ENCODE data around the gene RPS6KA5. TPM values are rescaled to one million over a fixed set of nuclear protein-coding genes. Genes with fewer than 3 reads are reported as not detected.
"Not testable (repeated sequence)": the region's sequence is repeated elsewhere in the genome, so short reads cannot be mapped to it uniquely, and the experiment has no call there.

RPS6KA5 gene
- total and polyA plus RNA-seq, 7 experiments from 2014 or later, result 17.7 to 43.5 (median 34.1) TPM

- no peak for DNase-seq
- peaks cover 0 to 2% (median 0%) of the 10 kb centered on the region in 11 donors for H3K9me3 Mint-ChIP-seq
- ChIA-PET CTCF (no interaction called here), POLR2A (no interaction called here)
- intact Hi-C loops (cut with micrococcal nuclease), result no loop called here
- Histone ChIP-seq H3K4me3 (ENCODE audit: low read length) (no peak overlapping the region), H3K9me3 (ENCODE audit: control insufficient read depth in 2 of 3, low read length in 3 of 3) (no peaks in the 10 kb centered on the region), H3K27me3 (ENCODE audit: control insufficient read depth in 2 of 2, insufficient read depth in 2 of 2, low read length in 2 of 2) (no peaks in the 10 kb centered on the region), H3K36me3 (ENCODE audit: control insufficient read depth in 2 of 3, insufficient read depth in 3 of 3, low read length in 3 of 3) (no peaks in the 10 kb centered on the region), H3K4me1 (ENCODE audit: control insufficient read depth in 2 of 2, insufficient read depth in 2 of 2, low read length in 2 of 2) (peaks cover 4 to 9% of the 10 kb centered on the region in 2 donors), H3K27ac (ENCODE audit: low read depth, low read length) (no peak overlapping the region)
- H3K4me3 Mint-ChIP-seq, result no peak overlapping the region
- H3K4me1 Mint-ChIP-seq, result peaks cover 8 to 34% (median 16%) of the 10 kb centered on the region in 7 donors
- peaks cover 0 to 22% (median 0%) of the 10 kb centered on the region in 5 donors for H3K27me3 Mint-ChIP-seq
- peak overlapping the region in 1 of 9 donors; percentile 6 for H3K27ac Mint-ChIP-seq
- H3K36me3 Mint-ChIP-seq, result peaks cover 0 to 7% (median 0%) of the 10 kb centered on the region in 5 donors
- no peak for ATAC-seq
Measured at GRCh38 chr14:90839024-90839888, 221.2 kb downstream of the RPS6KA5 start.

GRCh38 chr14:90838531-90838930, 221.9 kb downstream of the RPS6KA5 start:
- POLR2A ChIA-PET; H3K27me3 ChIP-seq (ENCODE audit: control insufficient read depth in 2 of 2, insufficient read depth in 2 of 2, low read length in 2 of 2); H3K4me1 ChIP-seq (ENCODE audit: control insufficient read depth in 2 of 2, insufficient read depth in 2 of 2, low read length in 2 of 2); H3K4me3 Mint-ChIP-seq; H3K27ac Mint-ChIP-seq; DNase-seq; H3K9me3 ChIP-seq (ENCODE audit: control insufficient read depth in 2 of 3, low read length in 3 of 3); CTCF ChIA-PET; H3K36me3 ChIP-seq (ENCODE audit: control insufficient read depth in 2 of 3, insufficient read depth in 3 of 3, low read length in 3 of 3); intact Hi-C loops (cut with micrococcal nuclease); H3K36me3 Mint-ChIP-seq; H3K4me3 ChIP-seq (ENCODE audit: low read length); ATAC-seq; H3K27ac ChIP-seq (ENCODE audit: low read depth, low read length); H3K9me3 Mint-ChIP-seq: not testable (repeated sequence)
- peaks cover 8 to 34% (median 16%) of the 10 kb centered on the region in 7 donors for H3K4me1 Mint-ChIP-seq
- H3K27me3 Mint-ChIP-seq, result peaks cover 0 to 22% (median 0%) of the 10 kb centered on the region in 5 donors

GRCh38 chr14:90837355-90837754, 223.1 kb downstream of the RPS6KA5 start:
- H3K27me3 Mint-ChIP-seq, result peaks cover 0 to 26% (median 0%) of the 10 kb centered on the region in 5 donors
- Histone ChIP-seq H3K4me3 (ENCODE audit: low read length) (no peak overlapping the region), H3K27me3 (ENCODE audit: control insufficient read depth in 2 of 2, insufficient read depth in 2 of 2, low read length in 2 of 2) (no peaks in the 10 kb centered on the region), H3K36me3 (ENCODE audit: control insufficient read depth in 2 of 3, insufficient read depth in 3 of 3, low read length in 3 of 3) (no peaks in the 10 kb centered on the region), H3K9me3 (ENCODE audit: control insufficient read depth in 2 of 3, low read length in 3 of 3) (no peaks in the 10 kb centered on the region), H3K4me1 (ENCODE audit: control insufficient read depth in 2 of 2, insufficient read depth in 2 of 2, low read length in 2 of 2) (peaks cover 4 to 9% of the 10 kb centered on the region in 2 donors), H3K27ac (ENCODE audit: low read depth, low read length) (no peak overlapping the region)
- intact Hi-C loops (cut with micrococcal nuclease), result no loop called here
- H3K4me1 Mint-ChIP-seq, result peaks cover 8 to 28% (median 13%) of the 10 kb centered on the region in 7 donors
- no peak overlapping the region for H3K27ac Mint-ChIP-seq
- H3K9me3 Mint-ChIP-seq, result peaks cover 0 to 3% (median 0%) of the 10 kb centered on the region in 11 donors
- H3K36me3 Mint-ChIP-seq, result peaks cover 0 to 7% (median 0%) of the 10 kb centered on the region in 5 donors
- DNase-seq (peak in 1 of 9 donors; percentile 8), ATAC-seq (no peak)
- H3K4me3 Mint-ChIP-seq, result no peak overlapping the region
- ChIA-PET CTCF (no interaction called here), POLR2A (no interaction called here)

GRCh38 chr14:90836692-90837063, 223.8 kb downstream of the RPS6KA5 start:
- DNase-seq (no peak), ATAC-seq (no peak)
- Histone ChIP-seq H3K27me3 (ENCODE audit: control insufficient read depth in 2 of 2, insufficient read depth in 2 of 2, low read length in 2 of 2) (no peaks in the 10 kb centered on the region), H3K27ac (ENCODE audit: low read depth, low read length) (no peak overlapping the region), H3K4me1 (ENCODE audit: control insufficient read depth in 2 of 2, insufficient read depth in 2 of 2, low read length in 2 of 2) (peaks cover 4 to 9% of the 10 kb centered on the region in 2 donors), H3K4me3 (ENCODE audit: low read length) (no peak overlapping the region), H3K9me3 (ENCODE audit: control insufficient read depth in 2 of 3, low read length in 3 of 3) (no peaks in the 10 kb centered on the region), H3K36me3 (ENCODE audit: control insufficient read depth in 2 of 3, insufficient read depth in 3 of 3, low read length in 3 of 3) (no peaks in the 10 kb centered on the region)
- Mint-ChIP-seq H3K27me3 (peaks cover 0 to 29% (median 0%) of the 10 kb centered on the region in 5 donors), H3K36me3 (peaks cover 0 to 7% (median 0%) of the 10 kb centered on the region in 5 donors), H3K9me3 (peaks cover 0 to 5% (median 0%) of the 10 kb centered on the region in 11 donors), H3K4me1 (peaks cover 8 to 28% (median 15%) of the 10 kb centered on the region in 7 donors), H3K4me3 (peak overlapping the region in 2 of 10 donors; percentile 40 to 48), H3K27ac (peak overlapping the region in 1 of 9 donors; percentile 78)
- POLR2A ChIA-PET, result no interaction called here
- CTCF ChIA-PET, result no interaction called here
- intact Hi-C loops (cut with micrococcal nuclease), result no loop called here

GRCh38 chr14:90831821-90832220, 228.6 kb downstream of the RPS6KA5 start:
- DNase-seq, result no peak
- peaks cover 0 to 4% (median 0%) of the 10 kb centered on the region in 11 donors for H3K9me3 Mint-ChIP-seq
- H3K36me3 Mint-ChIP-seq, result peaks cover 0 to 5% (median 0%) of the 10 kb centered on the region in 5 donors
- Histone ChIP-seq H3K27ac (ENCODE audit: low read depth, low read length) (no peak overlapping the region), H3K9me3 (ENCODE audit: control insufficient read depth in 2 of 3, low read length in 3 of 3) (no peaks in the 10 kb centered on the region), H3K27me3 (ENCODE audit: control insufficient read depth in 2 of 2, insufficient read depth in 2 of 2, low read length in 2 of 2) (no peaks in the 10 kb centered on the region), H3K4me3 (ENCODE audit: low read length) (no peak overlapping the region), H3K36me3 (ENCODE audit: control insufficient read depth in 2 of 3, insufficient read depth in 3 of 3, low read length in 3 of 3) (no peaks in the 10 kb centered on the region), H3K4me1 (ENCODE audit: control insufficient read depth in 2 of 2, insufficient read depth in 2 of 2, low read length in 2 of 2) (peaks cover 19 to 23% of the 10 kb centered on the region in 2 donors)
- CTCF ChIA-PET, result no interaction called here
- POLR2A ChIA-PET, result no interaction called here
- H3K27ac Mint-ChIP-seq, result peak overlapping the region in 1 of 9 donors; percentile 66
- peaks cover 0 to 14% (median 0%) of the 10 kb centered on the region in 5 donors for H3K27me3 Mint-ChIP-seq
- H3K4me1 Mint-ChIP-seq, result peaks cover 18 to 42% (median 32%) of the 10 kb centered on the region in 7 donors
- ATAC-seq, result no peak
- H3K4me3 Mint-ChIP-seq, result peak overlapping the region in 1 of 10 donors; percentile 26
- intact Hi-C loops (cut with micrococcal nuclease), result loop anchor here in 1 of 2 donors (5.0 kb wide), 1 partner anchor 675 kb away; no protein-coding TSS in a partner anchor

GRCh38 chr14:90830931-90831701, 229.3 kb downstream of the RPS6KA5 start:
- H3K4me3 ChIP-seq (ENCODE audit: low read length), result no peak overlapping the region
- Mint-ChIP-seq H3K4me1 (peaks cover 13 to 35% (median 28%) of the 10 kb centered on the region in 7 donors), H3K36me3 (peaks cover 0 to 7% (median 0%) of the 10 kb centered on the region in 5 donors), H3K4me3 (no peak overlapping the region), H3K9me3 (peaks cover 0 to 4% (median 0%) of the 10 kb centered on the region in 11 donors), H3K27me3 (peaks cover 0 to 11% (median 0%) of the 10 kb centered on the region in 5 donors), H3K27ac (no peak overlapping the region)
- H3K27me3 ChIP-seq (ENCODE audit: control insufficient read depth in 2 of 2, insufficient read depth in 2 of 2, low read length in 2 of 2), result no peaks in the 10 kb centered on the region
- CTCF ChIA-PET, result no interaction called here
- DNase-seq, result no peak
- no peaks in the 10 kb centered on the region for H3K9me3 ChIP-seq (ENCODE audit: control insufficient read depth in 2 of 3, low read length in 3 of 3)
- ATAC-seq, result no peak
- H3K27ac ChIP-seq (ENCODE audit: low read depth, low read length), result no peak overlapping the region
- peaks cover 14 to 16% of the 10 kb centered on the region in 2 donors for H3K4me1 ChIP-seq (ENCODE audit: control insufficient read depth in 2 of 2, insufficient read depth in 2 of 2, low read length in 2 of 2)
- intact Hi-C loops (cut with micrococcal nuclease), result loop anchor here in 1 of 2 donors (5.0 kb wide), 1 partner anchor 676 kb away; no protein-coding TSS in a partner anchor
- H3K36me3 ChIP-seq (ENCODE audit: control insufficient read depth in 2 of 3, insufficient read depth in 3 of 3, low read length in 3 of 3), result no peaks in the 10 kb centered on the region
- POLR2A ChIA-PET, result no interaction called here

Measured in naive thymus-derived CD4-positive, alpha-beta T cell (primary cell).